ENCODE data around the gene SCMH1.

Gene SCMH1

DNA sequence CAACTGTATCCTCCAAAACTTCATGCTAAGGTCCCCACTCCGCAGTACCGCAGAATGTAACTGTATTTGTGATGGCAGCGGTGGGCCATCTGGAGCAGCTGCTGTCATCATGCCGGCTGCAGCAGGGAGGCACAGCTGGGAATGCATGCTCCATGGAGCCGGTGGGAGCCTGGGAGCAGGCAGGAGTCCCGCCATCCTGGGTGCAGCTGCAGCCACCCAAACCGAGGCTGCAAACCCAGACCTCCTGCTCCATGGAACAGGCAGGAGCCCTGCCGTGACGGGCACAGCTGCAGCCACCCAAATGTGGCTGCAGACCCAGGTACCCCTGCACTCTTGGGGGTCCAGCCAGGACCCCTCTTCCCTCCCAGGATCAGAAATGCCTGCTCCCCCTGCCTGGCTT, 80.3 kb downstream of the SCMH1 start:
- Histone ChIP-seq H3K27ac (ENCODE audit: extremely low read depth, low read depth, low read length) (no peak overlapping the region), H3K4me1 (ENCODE audit: control insufficient read depth, insufficient read depth, low read length) (no peaks in the 10 kb centered on the region), H3K36me3 (ENCODE audit: control insufficient read depth in 2 of 2, insufficient read depth in 1 of 2, low read length in 2 of 2) (peaks cover under 1 to 43% of the 10 kb centered on the region in 2 experiments; a peak in 2 of 3 replicates), H3K9me3 (ENCODE audit: control insufficient read depth, insufficient read depth, low read depth, low read length) (no peaks in the 10 kb centered on the region), H3K4me3 (ENCODE audit: low read depth, low read length) (no peak overlapping the region)
- ChIA-PET POLR2A (no interaction called here), CTCF (interaction anchor here (0.7 kb wide), 1 partner anchor 12 kb away, joined by 3 read pairs; no protein-coding TSS in a partner anchor)
- no peak for TF ChIP-seq ZNF23 (tag by site-specific recombination; IDR thresholded peaks at IDR 0.05; ENCODE audit: borderline replicate concordance)
- TF ChIP-seq KLF16 (tag by site-specific recombination; IDR thresholded peaks at IDR 0.05) = no peak
- no peak for TF ChIP-seq HOXC10 (CRISPR knock-in tag; IDR thresholded peaks at IDR 0.05)
- no peak for TF ChIP-seq ZBTB17 (tag by site-specific recombination; IDR thresholded peaks at IDR 0.05)
- TF ChIP-seq PRDM6 (tag by site-specific recombination; IDR thresholded peaks at IDR 0.05) = no peak
- TF ChIP-seq ZNF600 (tag by site-specific recombination; IDR thresholded peaks at IDR 0.05) = no peak
- TF ChIP-seq ZNF777 (tag by site-specific recombination; IDR thresholded peaks at IDR 0.05; ENCODE audit: borderline replicate concordance) = no peak
- no peak for TF ChIP-seq ZNF223 (tag by site-specific recombination; IDR thresholded peaks at IDR 0.05)
- no peak for TF ChIP-seq OSR2 (tag by site-specific recombination; IDR thresholded peaks at IDR 0.05)
- TF ChIP-seq, protein P1, sequence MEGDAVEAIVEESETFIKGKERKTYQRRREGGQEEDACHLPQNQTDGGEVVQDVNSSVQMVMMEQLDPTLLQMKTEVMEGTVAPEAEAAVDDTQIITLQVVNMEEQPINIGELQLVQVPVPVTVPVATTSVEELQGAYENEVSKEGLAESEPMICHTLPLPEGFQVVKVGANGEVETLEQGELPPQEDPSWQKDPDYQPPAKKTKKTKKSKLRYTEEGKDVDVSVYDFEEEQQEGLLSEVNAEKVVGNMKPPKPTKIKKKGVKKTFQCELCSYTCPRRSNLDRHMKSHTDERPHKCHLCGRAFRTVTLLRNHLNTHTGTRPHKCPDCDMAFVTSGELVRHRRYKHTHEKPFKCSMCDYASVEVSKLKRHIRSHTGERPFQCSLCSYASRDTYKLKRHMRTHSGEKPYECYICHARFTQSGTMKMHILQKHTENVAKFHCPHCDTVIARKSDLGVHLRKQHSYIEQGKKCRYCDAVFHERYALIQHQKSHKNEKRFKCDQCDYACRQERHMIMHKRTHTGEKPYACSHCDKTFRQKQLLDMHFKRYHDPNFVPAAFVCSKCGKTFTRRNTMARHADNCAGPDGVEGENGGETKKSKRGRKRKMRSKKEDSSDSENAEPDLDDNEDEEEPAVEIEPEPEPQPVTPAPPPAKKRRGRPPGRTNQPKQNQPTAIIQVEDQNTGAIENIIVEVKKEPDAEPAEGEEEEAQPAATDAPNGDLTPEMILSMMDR (tag by site-specific recombination; IDR thresholded peaks at IDR 0.05) = no peak
- no peak for TF ChIP-seq ZBTB1 (tag by site-specific recombination; IDR thresholded peaks at IDR 0.05)
- TF ChIP-seq ZNF514 (tag by site-specific recombination; IDR thresholded peaks at IDR 0.05) = no peak
- no peak for TF ChIP-seq ZNF449 (tag by site-specific recombination; IDR thresholded peaks at IDR 0.05)
- TF ChIP-seq, protein P2, sequence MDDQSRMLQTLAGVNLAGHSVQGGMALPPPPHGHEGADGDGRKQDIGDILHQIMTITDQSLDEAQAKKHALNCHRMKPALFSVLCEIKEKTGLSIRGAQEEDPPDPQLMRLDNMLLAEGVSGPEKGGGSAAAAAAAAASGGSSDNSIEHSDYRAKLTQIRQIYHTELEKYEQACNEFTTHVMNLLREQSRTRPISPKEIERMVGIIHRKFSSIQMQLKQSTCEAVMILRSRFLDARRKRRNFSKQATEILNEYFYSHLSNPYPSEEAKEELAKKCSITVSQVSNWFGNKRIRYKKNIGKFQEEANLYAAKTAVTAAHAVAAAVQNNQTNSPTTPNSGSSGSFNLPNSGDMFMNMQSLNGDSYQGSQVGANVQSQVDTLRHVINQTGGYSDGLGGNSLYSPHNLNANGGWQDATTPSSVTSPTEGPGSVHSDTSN (CRISPR knock-in tag; IDR thresholded peaks at IDR 0.05) = no peak
- TF ChIP-seq ZNF335 (tag by site-specific recombination; conservative IDR thresholded peaks at IDR 0.05) = peak; percentile 61; the same call in 1 of the 2 replicates
- TF ChIP-seq, protein P3, sequence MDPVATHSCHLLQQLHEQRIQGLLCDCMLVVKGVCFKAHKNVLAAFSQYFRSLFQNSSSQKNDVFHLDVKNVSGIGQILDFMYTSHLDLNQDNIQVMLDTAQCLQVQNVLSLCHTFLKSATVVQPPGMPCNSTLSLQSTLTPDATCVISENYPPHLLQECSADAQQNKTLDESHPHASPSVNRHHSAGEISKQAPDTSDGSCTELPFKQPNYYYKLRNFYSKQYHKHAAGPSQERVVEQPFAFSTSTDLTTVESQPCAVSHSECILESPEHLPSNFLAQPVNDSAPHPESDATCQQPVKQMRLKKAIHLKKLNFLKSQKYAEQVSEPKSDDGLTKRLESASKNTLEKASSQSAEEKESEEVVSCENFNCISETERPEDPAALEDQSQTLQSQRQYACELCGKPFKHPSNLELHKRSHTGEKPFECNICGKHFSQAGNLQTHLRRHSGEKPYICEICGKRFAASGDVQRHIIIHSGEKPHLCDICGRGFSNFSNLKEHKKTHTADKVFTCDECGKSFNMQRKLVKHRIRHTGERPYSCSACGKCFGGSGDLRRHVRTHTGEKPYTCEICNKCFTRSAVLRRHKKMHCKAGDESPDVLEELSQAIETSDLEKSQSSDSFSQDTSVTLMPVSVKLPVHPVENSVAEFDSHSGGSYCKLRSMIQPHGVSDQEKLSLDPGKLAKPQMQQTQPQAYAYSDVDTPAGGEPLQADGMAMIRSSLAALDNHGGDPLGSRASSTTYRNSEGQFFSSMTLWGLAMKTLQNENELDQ (tag by site-specific recombination; IDR thresholded peaks at IDR 0.05; ENCODE audit: low read depth) = no peak
- no peak for TF ChIP-seq ZNF146 (tag by site-specific recombination; IDR thresholded peaks at IDR 0.05)
- TF ChIP-seq ZIC2 (tag by site-specific recombination; IDR thresholded peaks at IDR 0.05) = 0 out of 2 replicates have a peak, but pooled peaks have one; percentile 11
